Activated CD8-positive, alpha-beta memory T cell treated with anti-CD3 and anti-CD28 coated beads, Interleukin-2, amount 10 ng/mL, durations not matched to agents 7 days and 5 days (primary cell): Measurements from ENCODE around the gene DTWD2. TPM values are rescaled to one million over a fixed set of nuclear protein-coding genes. Genes with fewer than 3 reads are reported as not detected.
"Not testable (repeated sequence)": the region's sequence is repeated elsewhere in the genome, so short reads cannot be mapped to it uniquely, and the experiment has no call there.

Experiments
- ATAC-seq: fragments of 150-1000 bp; cut with Tn5 transposase; one replicate; pipeline ENCODE4 v1.10.0; 2021; ENCODE audit warnings: moderate library complexity
- CTCF ChIA-PET: fragments of 350-600 bp; sonication (Branson Sonifier 250); formaldehyde crosslinking; loops from one replicate; lab custom pipeline; 2021; ENCODE audit warnings: antibody characterized with exemption; lab: Charles Lee
- DNase-seq: peaks from one replicate; pipeline ENCODE4 v3.0.0-alpha.2; 2020
- H3K27ac Mint-ChIP-seq: one replicate; pipeline ENCODE4 v1.8.0; 2021; ENCODE audit warnings: mild to moderate bottlenecking, mixed read lengths
- H3K27me3 Mint-ChIP-seq: one replicate; pipeline ENCODE4 v1.8.0; 2021; ENCODE audit warnings: mixed read lengths
- H3K36me3 Mint-ChIP-seq: one replicate; pipeline ENCODE4 v1.8.0; 2021; ENCODE audit warnings: mild to moderate bottlenecking, mixed read lengths
- H3K4me1 Mint-ChIP-seq: one replicate; pipeline ENCODE4 v1.8.0; 2021; ENCODE audit warnings: mixed read lengths
- H3K4me3 Mint-ChIP-seq: one replicate; pipeline ENCODE4 v1.8.0; 2021; ENCODE audit warnings: mild to moderate bottlenecking, moderate library complexity, mixed read lengths
- H3K9me3 Mint-ChIP-seq: one replicate; pipeline ENCODE4 v1.8.0; 2022; ENCODE audit warnings: low read depth, mixed read lengths
- total RNA-seq, 2 experiments: library from RNA; stranded (reverse); gene quantifications; one replicate each; pipeline ENCODE4 v1.2.3, GENCODE V29; 2021

DTWD2 gene
- total RNA-seq, 2 experiments from 2014 or later: 1.5 to 2.6 TPM

- no peak for ATAC-seq
- Mint-ChIP-seq H3K27me3 (no peaks in the 10 kb centered on the region), H3K9me3 (no peaks in the 10 kb centered on the region), H3K36me3 (no peaks in the 10 kb centered on the region), H3K27ac (no peak overlapping the region), H3K4me1 (no peaks in the 10 kb centered on the region), H3K4me3 (no peak overlapping the region)
- CTCF ChIA-PET: no interaction called here
- DNase-seq: no peak
These were observed 125.0 kb downstream of the DTWD2 start for GRCh38 chr5:118863345-118863744.

GRCh38 chr5:118862596-118862995 is 125.8 kb downstream of the DTWD2 start:
- H3K27ac Mint-ChIP-seq: no peak overlapping the region
- H3K4me1 Mint-ChIP-seq: no peaks in the 10 kb centered on the region
- H3K36me3 Mint-ChIP-seq: no peaks in the 10 kb centered on the region
- H3K9me3 Mint-ChIP-seq: no peaks in the 10 kb centered on the region
- CTCF ChIA-PET: no interaction called here
- no peak overlapping the region for H3K4me3 Mint-ChIP-seq
- ATAC-seq (no peak), DNase-seq (no peak)
- H3K27me3 Mint-ChIP-seq: no peaks in the 10 kb centered on the region

GRCh38 chr5:118857700-118858099 is 130.6 kb downstream of the DTWD2 start:
- no peak overlapping the region for H3K4me3 Mint-ChIP-seq
- H3K9me3 Mint-ChIP-seq: no peaks in the 10 kb centered on the region
- ATAC-seq (no peak), DNase-seq (no peak)
- no peak overlapping the region for H3K27ac Mint-ChIP-seq
- H3K27me3 Mint-ChIP-seq: no peaks in the 10 kb centered on the region
- CTCF ChIA-PET: no interaction called here
- H3K36me3 Mint-ChIP-seq: no peaks in the 10 kb centered on the region
- no peaks in the 10 kb centered on the region for H3K4me1 Mint-ChIP-seq

GRCh38 chr5:118854819-118855218 is 133.5 kb downstream of the DTWD2 start:
- Mint-ChIP-seq H3K9me3 (peaks cover 2% of the 10 kb centered on the region), H3K27ac (no peak overlapping the region), H3K4me1 (no peaks in the 10 kb centered on the region), H3K36me3 (no peaks in the 10 kb centered on the region), H3K27me3 (no peaks in the 10 kb centered on the region), H3K4me3 (no peak overlapping the region)
- ATAC-seq: no peak
- CTCF ChIA-PET: no interaction called here
- no peak for DNase-seq

GRCh38 chr5:118851785-118852184 is 136.6 kb downstream of the DTWD2 start:
- H3K27ac Mint-ChIP-seq, ATAC-seq, DNase-seq, H3K4me3 Mint-ChIP-seq, H3K4me1 Mint-ChIP-seq, H3K36me3 Mint-ChIP-seq, H3K27me3 Mint-ChIP-seq, CTCF ChIA-PET, H3K9me3 Mint-ChIP-seq: not testable (repeated sequence)

GRCh38 chr5:118849507-118849906 is 138.8 kb downstream of the DTWD2 start:
- H3K36me3 Mint-ChIP-seq, ATAC-seq, H3K27me3 Mint-ChIP-seq, CTCF ChIA-PET, H3K4me1 Mint-ChIP-seq, H3K9me3 Mint-ChIP-seq, H3K27ac Mint-ChIP-seq, DNase-seq, H3K4me3 Mint-ChIP-seq: not testable (repeated sequence)

- Mint-ChIP-seq H3K27me3 (no peaks in the 10 kb centered on the region), H3K9me3 (no peaks in the 10 kb centered on the region), H3K4me1 (no peaks in the 10 kb centered on the region), H3K36me3 (no peaks in the 10 kb centered on the region), H3K27ac (no peak overlapping the region), H3K4me3 (no peak overlapping the region)
- CTCF ChIA-PET: no interaction called here
- DNase-seq (no peak), ATAC-seq (no peak)
These were observed 144.0 kb downstream of the DTWD2 start for GRCh38 chr5:118844351-118844750.

- Mint-ChIP-seq H3K27me3 (no peaks in the 10 kb centered on the region), H3K9me3 (no peaks in the 10 kb centered on the region), H3K4me1 (no peaks in the 10 kb centered on the region), H3K27ac (no peak overlapping the region), H3K36me3 (no peaks in the 10 kb centered on the region), H3K4me3 (no peak overlapping the region)
- CTCF ChIA-PET: no interaction called here
- DNase-seq (no peak), ATAC-seq (no peak)
These were observed 153.6 kb downstream of the DTWD2 start for GRCh38 chr5:118834710-118835109.

- H3K4me1 Mint-ChIP-seq: no peaks in the 10 kb centered on the region
These were observed 155.4 kb downstream of the DTWD2 start for GRCh38 chr5:118832974-118833373.

GRCh38 chr5:118825226-118825625 is 163.1 kb downstream of the DTWD2 start:
- ATAC-seq (no peak), DNase-seq (no peak)
- H3K4me3 Mint-ChIP-seq: no peak overlapping the region
- CTCF ChIA-PET: no interaction called here
- no peaks in the 10 kb centered on the region for H3K36me3 Mint-ChIP-seq
- no peaks in the 10 kb centered on the region for H3K27me3 Mint-ChIP-seq
- H3K27ac Mint-ChIP-seq: no peak overlapping the region
- no peaks in the 10 kb centered on the region for H3K9me3 Mint-ChIP-seq
- no peaks in the 10 kb centered on the region for H3K4me1 Mint-ChIP-seq

More at GRCh38 chr5:118832974-118833373, 155.4 kb downstream of the DTWD2 start:
- no peaks in the 10 kb centered on the region for H3K36me3 Mint-ChIP-seq
- no peaks in the 10 kb centered on the region for H3K27me3 Mint-ChIP-seq
- H3K9me3 Mint-ChIP-seq: no peaks in the 10 kb centered on the region
- no peak overlapping the region for H3K27ac Mint-ChIP-seq
- ATAC-seq (no peak), DNase-seq (no peak)
- CTCF ChIA-PET: no interaction called here
- no peak overlapping the region for H3K4me3 Mint-ChIP-seq

- Mint-ChIP-seq H3K27me3 (no peaks in the 10 kb centered on the region), H3K27ac (no peak overlapping the region), H3K36me3 (no peaks in the 10 kb centered on the region), H3K4me3 (no peak overlapping the region), H3K9me3 (no peaks in the 10 kb centered on the region), H3K4me1 (no peaks in the 10 kb centered on the region)
- CTCF ChIA-PET: no interaction called here
- ATAC-seq: no peak
- DNase-seq: no peak
These were observed 169.7 kb downstream of the DTWD2 start for GRCh38 chr5:118818604-118819003.

- Mint-ChIP-seq H3K27ac (no peak overlapping the region), H3K27me3 (no peaks in the 10 kb centered on the region), H3K4me1 (no peaks in the 10 kb centered on the region), H3K9me3 (no peaks in the 10 kb centered on the region), H3K36me3 (no peaks in the 10 kb centered on the region), H3K4me3 (no peak overlapping the region)
- CTCF ChIA-PET: no interaction called here
- no peak for ATAC-seq
- DNase-seq: no peak
These were observed 179.9 kb downstream of the DTWD2 start for GRCh38 chr5:118808441-118808840.

GRCh38 chr5:118806571-118806970 is 181.8 kb downstream of the DTWD2 start:
- ATAC-seq (no peak), DNase-seq (no peak)
- no peaks in the 10 kb centered on the region for H3K9me3 Mint-ChIP-seq
- no peak overlapping the region for H3K27ac Mint-ChIP-seq
- no peaks in the 10 kb centered on the region for H3K36me3 Mint-ChIP-seq
- H3K27me3 Mint-ChIP-seq: no peaks in the 10 kb centered on the region
- no peak overlapping the region for H3K4me3 Mint-ChIP-seq
- CTCF ChIA-PET: no interaction called here
- H3K4me1 Mint-ChIP-seq: no peaks in the 10 kb centered on the region

- ATAC-seq: no peak
- CTCF ChIA-PET: no interaction called here
- Mint-ChIP-seq H3K36me3 (no peaks in the 10 kb centered on the region), H3K4me3 (no peak overlapping the region), H3K4me1 (no peaks in the 10 kb centered on the region), H3K9me3 (no peaks in the 10 kb centered on the region), H3K27ac (no peak overlapping the region), H3K27me3 (no peaks in the 10 kb centered on the region)
- DNase-seq: no peak
These were observed 186.0 kb downstream of the DTWD2 start for GRCh38 chr5:118802335-118802734.

- Mint-ChIP-seq H3K4me3 (no peak overlapping the region), H3K27me3 (no peaks in the 10 kb centered on the region), H3K9me3 (no peaks in the 10 kb centered on the region), H3K36me3 (no peaks in the 10 kb centered on the region), H3K27ac (no peak overlapping the region), H3K4me1 (no peaks in the 10 kb centered on the region)
- CTCF ChIA-PET: no interaction called here
- DNase-seq (no peak), ATAC-seq (no peak)
These were observed 192.3 kb downstream of the DTWD2 start for GRCh38 chr5:118796081-118796480.
